Measurements from ENCODE around the gene PPP1R14C. TPM values are rescaled to one million over a fixed set of nuclear protein-coding genes. Genes with fewer than 3 reads are reported as not detected.

The PPP1R14C gene
- total RNA-seq, 2 experiments from 2014 or later: not detected

GRCh38 chr6:150144294-150144868 is 1.5 kb downstream of the PPP1R14C start:
- DNase-seq: no peak
- Mint-ChIP-seq H3K9me3 (no peaks in the 10 kb centered on the region), H3K4me1 (peaks cover 5% of the 10 kb centered on the region), H3K4me3 (no peak overlapping the region), H3K27ac (no peak overlapping the region), H3K27me3 (peaks cover 77% of the 10 kb centered on the region), H3K36me3 (no peaks in the 10 kb centered on the region)
- POLR2A ChIA-PET: no interaction called here
- ATAC-seq (ENCODE audit: low read depth): no peak

- POLR2A ChIA-PET: no interaction called here
- H3K9me3 Mint-ChIP-seq: no peaks in the 10 kb centered on the region
- H3K4me1 Mint-ChIP-seq: peaks cover 5% of the 10 kb centered on the region
- ATAC-seq (ENCODE audit: low read depth) (no peak), DNase-seq (no peak)
- H3K4me3 Mint-ChIP-seq: no peak overlapping the region
- H3K27me3 Mint-ChIP-seq: peaks cover 81% of the 10 kb centered on the region
- no peaks in the 10 kb centered on the region for H3K36me3 Mint-ChIP-seq
- no peak overlapping the region for H3K27ac Mint-ChIP-seq
Observed at GRCh38 chr6:150145427-150145826, 2.6 kb downstream of the PPP1R14C start.

GRCh38 chr6:150145830-150146229 is 3.0 kb downstream of the PPP1R14C start:
- POLR2A ChIA-PET: no interaction called here
- Mint-ChIP-seq H3K4me1 (peaks cover 5% of the 10 kb centered on the region), H3K4me3 (no peak overlapping the region), H3K27ac (no peak overlapping the region), H3K36me3 (no peaks in the 10 kb centered on the region), H3K27me3 (peaks cover 81% of the 10 kb centered on the region), H3K9me3 (no peaks in the 10 kb centered on the region)
- ATAC-seq (ENCODE audit: low read depth): no peak
- DNase-seq: no peak

- H3K36me3 Mint-ChIP-seq: no peaks in the 10 kb centered on the region
- H3K4me3 Mint-ChIP-seq: no peak overlapping the region
Observed at GRCh38 chr6:150146436-150146835, 3.6 kb downstream of the PPP1R14C start.

GRCh38 chr6:150149146-150149545 is 6.3 kb downstream of the PPP1R14C start:
- Mint-ChIP-seq H3K4me1 (peaks cover 5% of the 10 kb centered on the region), H3K9me3 (no peaks in the 10 kb centered on the region), H3K27me3 (peaks cover 80% of the 10 kb centered on the region), H3K4me3 (no peak overlapping the region), H3K36me3 (no peaks in the 10 kb centered on the region), H3K27ac (no peak overlapping the region)
- ATAC-seq (ENCODE audit: low read depth) (no peak), DNase-seq (no peak)
- POLR2A ChIA-PET: no interaction called here

More at GRCh38 chr6:150146436-150146835, 3.6 kb downstream of the PPP1R14C start:
- peaks cover 5% of the 10 kb centered on the region for H3K4me1 Mint-ChIP-seq
- ATAC-seq (ENCODE audit: low read depth) (no peak), DNase-seq (no peak)
- H3K27ac Mint-ChIP-seq: no peak overlapping the region
- H3K27me3 Mint-ChIP-seq: peaks cover 81% of the 10 kb centered on the region
- H3K9me3 Mint-ChIP-seq: no peaks in the 10 kb centered on the region
- POLR2A ChIA-PET: no interaction called here

GRCh38 chr6:150150458-150150820 is 7.6 kb downstream of the PPP1R14C start:
- POLR2A ChIA-PET: no interaction called here
- ATAC-seq (ENCODE audit: low read depth) (no peak), DNase-seq (no peak)
- Mint-ChIP-seq H3K9me3 (no peaks in the 10 kb centered on the region), H3K27ac (no peak overlapping the region), H3K36me3 (no peaks in the 10 kb centered on the region), H3K4me3 (no peak overlapping the region), H3K4me1 (peaks cover 5% of the 10 kb centered on the region), H3K27me3 (peaks cover 76% of the 10 kb centered on the region)

GRCh38 chr6:150150821-150151646 is 8.2 kb downstream of the PPP1R14C start:
- POLR2A ChIA-PET: no interaction called here
- Mint-ChIP-seq H3K27ac (no peak overlapping the region), H3K36me3 (no peaks in the 10 kb centered on the region), H3K27me3 (peaks cover 74% of the 10 kb centered on the region), H3K4me3 (no peak overlapping the region), H3K4me1 (peaks cover 6% of the 10 kb centered on the region), H3K9me3 (no peaks in the 10 kb centered on the region)
- no peak for ATAC-seq (ENCODE audit: low read depth)
- no peak for DNase-seq

- Mint-ChIP-seq H3K27ac (no peak overlapping the region), H3K9me3 (no peaks in the 10 kb centered on the region), H3K4me3 (no peak overlapping the region), H3K27me3 (peaks cover 67% of the 10 kb centered on the region), H3K4me1 (peaks cover 14% of the 10 kb centered on the region), H3K36me3 (no peaks in the 10 kb centered on the region)
- POLR2A ChIA-PET: no interaction called here
- ATAC-seq (ENCODE audit: low read depth) (no peak), DNase-seq (no peak)
Observed at GRCh38 chr6:150152891-150153876, 10.3 kb downstream of the PPP1R14C start.

- Mint-ChIP-seq H3K9me3 (no peaks in the 10 kb centered on the region), H3K4me1 (peaks cover 14% of the 10 kb centered on the region), H3K4me3 (no peak overlapping the region), H3K27me3 (peaks cover 62% of the 10 kb centered on the region), H3K36me3 (no peaks in the 10 kb centered on the region), H3K27ac (no peak overlapping the region)
- ATAC-seq (ENCODE audit: low read depth): no peak
- POLR2A ChIA-PET: no interaction called here
- no peak for DNase-seq
Observed at GRCh38 chr6:150153905-150154492, 11.2 kb downstream of the PPP1R14C start.

GRCh38 chr6:150156460-150156859 is 13.6 kb downstream of the PPP1R14C start:
- ATAC-seq (ENCODE audit: low read depth): no peak

GRCh38 chr6:150157081-150157480 is 14.2 kb downstream of the PPP1R14C start:
- Mint-ChIP-seq H3K4me3 (no peak overlapping the region), H3K9me3 (no peaks in the 10 kb centered on the region), H3K27ac (no peak overlapping the region), H3K4me1 (peaks cover 14% of the 10 kb centered on the region), H3K36me3 (no peaks in the 10 kb centered on the region), H3K27me3 (peaks cover 45% of the 10 kb centered on the region)
- POLR2A ChIA-PET: no interaction called here
- no peak for ATAC-seq (ENCODE audit: low read depth)
- no peak for DNase-seq

More at GRCh38 chr6:150156460-150156859, 13.6 kb downstream of the PPP1R14C start:
- Mint-ChIP-seq H3K4me1 (peaks cover 14% of the 10 kb centered on the region), H3K27ac (no peak overlapping the region), H3K27me3 (peaks cover 48% of the 10 kb centered on the region), H3K4me3 (no peak overlapping the region), H3K9me3 (no peaks in the 10 kb centered on the region), H3K36me3 (no peaks in the 10 kb centered on the region)
- no peak for DNase-seq
- POLR2A ChIA-PET: no interaction called here

- no peaks in the 10 kb centered on the region for H3K36me3 Mint-ChIP-seq
- H3K4me3 Mint-ChIP-seq: no peak overlapping the region
- POLR2A ChIA-PET: no interaction called here
- ATAC-seq (ENCODE audit: low read depth) (no peak), DNase-seq (no peak)
- H3K27ac Mint-ChIP-seq: no peak overlapping the region
- peaks cover 10% of the 10 kb centered on the region for H3K4me1 Mint-ChIP-seq
- H3K9me3 Mint-ChIP-seq: no peaks in the 10 kb centered on the region
- H3K27me3 Mint-ChIP-seq: peaks cover 29% of the 10 kb centered on the region
Observed at GRCh38 chr6:150159757-150160156, 16.9 kb downstream of the PPP1R14C start.

- POLR2A ChIA-PET: no interaction called here
- no peaks in the 10 kb centered on the region for H3K4me1 Mint-ChIP-seq
- no peaks in the 10 kb centered on the region for H3K36me3 Mint-ChIP-seq
- ATAC-seq (ENCODE audit: low read depth) (no peak), DNase-seq (no peak)
- H3K27ac Mint-ChIP-seq: no peak overlapping the region
- no peaks in the 10 kb centered on the region for H3K9me3 Mint-ChIP-seq
- H3K27me3 Mint-ChIP-seq: peaks cover 6% of the 10 kb centered on the region
- H3K4me3 Mint-ChIP-seq: no peak overlapping the region
Observed at GRCh38 chr6:150163970-150164369, 21.1 kb downstream of the PPP1R14C start.
